Activated CD8-positive, alpha-beta T cell treated with anti-CD3 and anti-CD28 coated beads for 36 hours (primary cell): ENCODE results near the gene ATP5PB. TPM values are rescaled to one million over a fixed set of nuclear protein-coding genes. Genes with fewer than 3 reads are reported as not detected.

Experiments
- ATAC-seq: fragments of 200-7000 bp; cut with Tn5 transposase; one replicate; pipeline ENCODE4 v1.10.0; 2021; ENCODE audit warnings: mild to moderate bottlenecking, moderate library complexity
- CTCF ChIA-PET: fragments of 350-600 bp; sonication (Branson Sonifier 250); formaldehyde crosslinking; loops from one replicate; lab custom pipeline; 2021; ENCODE audit warnings: antibody characterized with exemption; lab: Charles Lee
- POLR2A ChIA-PET: fragments of 350-600 bp; sonication (Branson Sonifier 250); formaldehyde crosslinking; loops from one replicate; lab custom pipeline; 2021; ENCODE audit warnings: antibody characterized with exemption; lab: Charles Lee
- DNase-seq: peaks from one replicate; pipeline ENCODE4 v3.0.0-alpha.2; 2020
- H3K27ac Mint-ChIP-seq: one replicate; pipeline ENCODE4 v1.8.0; 2021; ENCODE audit warnings: mild to moderate bottlenecking, mixed read lengths
- H3K27me3 Mint-ChIP-seq: one replicate; pipeline ENCODE4 v1.8.0; 2021; ENCODE audit warnings: mixed read lengths
- H3K36me3 Mint-ChIP-seq: one replicate; pipeline ENCODE4 v1.8.0; 2021; ENCODE audit warnings: low read depth, mixed read lengths
- H3K4me1 Mint-ChIP-seq: one replicate; pipeline ENCODE4 v1.8.0; 2021; ENCODE audit warnings: low read depth, mixed read lengths
- H3K4me3 Mint-ChIP-seq: one replicate; pipeline ENCODE4 v1.8.0; 2021; ENCODE audit warnings: mild to moderate bottlenecking, moderate library complexity, mixed read lengths
- H3K9me3 Mint-ChIP-seq: one replicate; pipeline ENCODE4 v1.8.0; 2021; ENCODE audit warnings: mixed read lengths
- intact Hi-C: fragments of 100-400 bp; cut with micrococcal nuclease; formaldehyde crosslinking; loops from one replicate; pipeline ENCODE4 v1.10.0; 2022
- total RNA-seq, 2 experiments: library from RNA; stranded (reverse); gene quantifications; one replicate each; pipeline ENCODE4 v1.2.3, GENCODE V29; 2021
- TF ChIP-seq, protein P1 (sequence below): fragments of 200-600 bp; IDR thresholded peaks from one replicate; pipeline ENCODE4 v1.8.0; 2022; ENCODE audit warnings: antibody characterized with exemption, mild to moderate bottlenecking

Gene ATP5PB
- total RNA-seq, 2 experiments from 2014 or later, result 341 to 342 TPM

DNA sequence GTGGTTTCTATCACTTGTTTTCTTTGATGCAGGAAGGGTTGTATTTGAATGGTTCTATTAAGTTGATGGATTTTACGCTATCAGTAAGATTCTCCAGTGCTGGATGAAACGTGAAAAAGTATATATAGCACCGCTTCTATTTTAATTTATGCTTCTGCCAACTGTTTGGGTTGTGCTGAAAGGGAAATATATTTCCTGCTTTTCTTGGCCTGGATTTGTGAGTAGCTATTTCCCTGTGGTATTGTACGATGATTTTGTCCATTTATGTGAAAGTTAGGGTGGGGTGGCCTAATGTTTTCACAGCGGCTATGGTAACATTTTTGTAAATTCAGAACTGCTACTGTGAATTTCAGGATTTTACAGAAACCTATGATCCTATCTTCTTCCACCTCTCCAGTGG lies 24.8 kb downstream of the ATP5PB start:
- no peaks in the 10 kb centered on the region for H3K27me3 Mint-ChIP-seq
- H3K27ac Mint-ChIP-seq, result peak overlapping the region; percentile 92
- H3K4me3 Mint-ChIP-seq, result peak overlapping the region; percentile 68
- TF ChIP-seq, protein P1, sequence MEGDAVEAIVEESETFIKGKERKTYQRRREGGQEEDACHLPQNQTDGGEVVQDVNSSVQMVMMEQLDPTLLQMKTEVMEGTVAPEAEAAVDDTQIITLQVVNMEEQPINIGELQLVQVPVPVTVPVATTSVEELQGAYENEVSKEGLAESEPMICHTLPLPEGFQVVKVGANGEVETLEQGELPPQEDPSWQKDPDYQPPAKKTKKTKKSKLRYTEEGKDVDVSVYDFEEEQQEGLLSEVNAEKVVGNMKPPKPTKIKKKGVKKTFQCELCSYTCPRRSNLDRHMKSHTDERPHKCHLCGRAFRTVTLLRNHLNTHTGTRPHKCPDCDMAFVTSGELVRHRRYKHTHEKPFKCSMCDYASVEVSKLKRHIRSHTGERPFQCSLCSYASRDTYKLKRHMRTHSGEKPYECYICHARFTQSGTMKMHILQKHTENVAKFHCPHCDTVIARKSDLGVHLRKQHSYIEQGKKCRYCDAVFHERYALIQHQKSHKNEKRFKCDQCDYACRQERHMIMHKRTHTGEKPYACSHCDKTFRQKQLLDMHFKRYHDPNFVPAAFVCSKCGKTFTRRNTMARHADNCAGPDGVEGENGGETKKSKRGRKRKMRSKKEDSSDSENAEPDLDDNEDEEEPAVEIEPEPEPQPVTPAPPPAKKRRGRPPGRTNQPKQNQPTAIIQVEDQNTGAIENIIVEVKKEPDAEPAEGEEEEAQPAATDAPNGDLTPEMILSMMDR, result no peak
- peaks cover 19% of the 10 kb centered on the region for H3K36me3 Mint-ChIP-seq
- DNase-seq (no peak), ATAC-seq (no peak)
- H3K9me3 Mint-ChIP-seq, result no peaks in the 10 kb centered on the region
- peaks cover 51% of the 10 kb centered on the region for H3K4me1 Mint-ChIP-seq
- ChIA-PET POLR2A (interaction anchor here (0.6 to 2.7 kb wide), 4 partner anchors 22 to 260 kb away, joined by 3 to 8 read pairs (median 3); no protein-coding TSS in a partner anchor), CTCF (interaction anchor here (1.2 to 9.9 kb wide), 4 partner anchors 20 to 277 kb away, joined by 3 to 99 read pairs (median 7); no protein-coding TSS in a partner anchor)
- intact Hi-C loops, result loop anchor here (5.0 kb wide), 1 partner anchor 33 kb away; no protein-coding TSS in a partner anchor

DNA sequence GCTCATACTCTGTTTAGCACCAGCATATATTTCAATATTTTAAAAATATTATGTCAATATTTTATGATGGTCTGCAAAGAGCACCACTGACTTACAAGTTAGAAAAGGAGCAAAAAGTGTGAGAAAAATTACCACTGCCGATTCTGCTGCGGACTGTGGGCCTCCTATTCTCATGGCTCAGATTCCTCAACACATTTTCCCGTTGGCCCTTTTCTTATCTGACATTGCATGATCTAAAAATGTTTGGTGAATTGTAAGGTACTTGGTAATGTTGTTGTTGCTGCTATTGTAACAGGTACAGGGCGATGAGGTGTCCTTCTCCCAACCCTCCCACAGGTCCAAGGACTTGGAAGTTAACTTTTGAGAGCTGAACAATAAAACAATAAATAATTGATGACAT lies 25.3 kb downstream of the ATP5PB start:
- POLR2A ChIA-PET, result interaction anchor here (0.6 to 2.7 kb wide), 5 partner anchors 22 to 260 kb away, joined by 3 to 8 read pairs (median 3); no protein-coding TSS in a partner anchor
- H3K4me1 Mint-ChIP-seq, result peaks cover 51% of the 10 kb centered on the region
- CTCF ChIA-PET, result interaction anchor here (1.0 to 9.9 kb wide), 7 partner anchors 21 to 277 kb away, joined by 3 to 99 read pairs (median 4); no protein-coding TSS in a partner anchor

DNA sequence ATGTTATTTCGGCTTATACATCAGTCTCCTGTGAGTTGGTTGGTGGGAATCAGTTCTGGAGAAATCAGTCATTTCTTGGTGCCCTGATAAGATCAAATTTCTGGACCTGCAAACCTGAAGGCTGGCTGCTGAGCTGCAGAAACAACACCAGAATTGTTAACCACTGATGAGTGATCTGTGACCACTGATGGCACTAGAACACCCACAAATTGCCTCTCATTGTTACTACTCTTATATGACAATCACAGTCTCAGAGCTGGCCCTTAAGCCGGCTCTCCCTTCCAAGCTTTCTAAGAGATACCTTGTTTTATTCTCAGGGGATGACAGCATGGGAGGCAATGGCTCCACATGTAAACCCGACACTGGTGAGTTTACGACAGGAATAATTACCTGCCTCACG lies 26.4 kb downstream of the ATP5PB start:
- Mint-ChIP-seq H3K4me3 (peak overlapping the region; percentile 48), H3K27ac (peak overlapping the region; percentile 79), H3K27me3 (no peaks in the 10 kb centered on the region), H3K36me3 (peaks cover 19% of the 10 kb centered on the region), H3K4me1 (peaks cover 53% of the 10 kb centered on the region), H3K9me3 (no peaks in the 10 kb centered on the region)
- peak; percentile 62 for ATAC-seq
- ChIA-PET CTCF (interaction anchor here (0.9 to 9.9 kb wide), 16 partner anchors 13 to 294 kb away, joined by 3 to 99 read pairs (median 4); partner anchors contain the start of gene DDX20), POLR2A (interaction anchor here (0.7 to 2.7 kb wide), 13 partner anchors 13 to 279 kb away, joined by 3 to 8 read pairs (median 3); partner anchors contain the start of gene DDX20)
- peak; percentile 71 for DNase-seq
- TF ChIP-seq, protein P1, result no peak
- intact Hi-C loops, result no loop called here

More for the DNA sequence above, 25.3 kb downstream of the ATP5PB start:
- H3K27me3 Mint-ChIP-seq, result no peaks in the 10 kb centered on the region
- ATAC-seq (no peak), DNase-seq (no peak)
- TF ChIP-seq, protein P1, result no peak
- peaks cover 19% of the 10 kb centered on the region for H3K36me3 Mint-ChIP-seq
- intact Hi-C loops, result loop anchor here (5.0 kb wide), 1 partner anchor 33 kb away; no protein-coding TSS in a partner anchor
- no peaks in the 10 kb centered on the region for H3K9me3 Mint-ChIP-seq
- peak overlapping the region; percentile 92 for H3K27ac Mint-ChIP-seq
- peak overlapping the region; percentile 68 for H3K4me3 Mint-ChIP-seq

DNA sequence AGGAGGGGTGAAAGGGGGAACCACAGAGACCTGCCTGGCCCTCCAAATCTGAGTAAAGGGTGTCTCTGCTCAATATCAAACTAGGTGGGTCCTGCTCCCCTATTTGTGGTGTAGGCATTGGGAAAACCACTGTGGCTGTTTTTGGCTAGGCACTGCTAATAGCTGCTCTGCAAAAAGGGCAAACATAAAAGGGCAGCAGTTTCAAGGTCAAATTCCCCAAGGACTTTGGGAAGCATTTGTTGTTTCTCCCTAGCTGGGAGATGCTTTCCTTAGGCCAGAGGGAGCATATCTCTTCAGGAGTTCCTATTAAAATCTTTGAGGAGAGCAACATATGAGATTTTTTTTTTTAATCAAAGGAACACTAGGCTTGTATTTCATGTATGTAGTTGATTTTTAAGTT lies 26.9 kb downstream of the ATP5PB start:
- ChIA-PET CTCF (interaction anchor here (0.8 to 9.9 kb wide), 19 partner anchors 9 to 294 kb away, joined by 3 to 99 read pairs (median 4); partner anchors contain the start of genes ADORA3, DDX20 and TMIGD3), POLR2A (interaction anchor here (0.7 to 2.7 kb wide), 13 partner anchors 13 to 279 kb away, joined by 3 to 8 read pairs (median 3); partner anchors contain the start of gene DDX20)
- Mint-ChIP-seq H3K4me1 (peaks cover 53% of the 10 kb centered on the region), H3K9me3 (no peaks in the 10 kb centered on the region), H3K36me3 (peaks cover 19% of the 10 kb centered on the region), H3K4me3 (peak overlapping the region; percentile 48), H3K27ac (peak overlapping the region; percentile 79), H3K27me3 (no peaks in the 10 kb centered on the region)
- DNase-seq, result no peak
- ATAC-seq, result no peak
- intact Hi-C loops, result no loop called here
- TF ChIP-seq, protein P1, result no peak
